GM19351 (cell line): ENCODE data around the gene HOXA5.
A peak's percentile ranks its signal among the peaks of the same experiment; 100 is the strongest.

Experiments used
- ATAC-seq: cut with Tn5 transposase; IDR thresholded peaks from one replicate; pipeline ENCODE4 v1.9.1; 2021; ENCODE audit warnings: mild to moderate bottlenecking, moderate library complexity; ENCODE audit not compliant: unreplicated experiment

The HOXA5 gene

DNA sequence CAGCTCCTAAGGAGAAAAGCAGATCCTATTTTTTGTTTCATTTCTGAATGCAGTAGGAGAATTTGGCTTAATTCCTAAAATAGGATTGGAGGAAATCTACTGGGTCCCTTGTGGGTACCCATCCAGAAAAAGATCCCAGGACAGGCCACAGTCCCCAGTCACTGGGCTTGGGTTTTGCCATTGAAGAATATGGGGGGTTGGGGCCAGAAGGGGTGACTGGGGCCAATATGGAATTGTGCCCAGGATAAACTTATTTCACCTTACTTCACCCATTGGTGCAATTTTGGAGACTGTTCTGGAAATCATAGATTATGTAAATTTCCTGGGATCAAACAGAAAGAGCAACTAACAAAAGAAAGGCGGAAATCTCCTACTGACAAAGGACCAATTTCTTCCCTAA is 5.0 kb downstream of the HOXA5 start:
- no peak for ATAC-seq

DNA sequence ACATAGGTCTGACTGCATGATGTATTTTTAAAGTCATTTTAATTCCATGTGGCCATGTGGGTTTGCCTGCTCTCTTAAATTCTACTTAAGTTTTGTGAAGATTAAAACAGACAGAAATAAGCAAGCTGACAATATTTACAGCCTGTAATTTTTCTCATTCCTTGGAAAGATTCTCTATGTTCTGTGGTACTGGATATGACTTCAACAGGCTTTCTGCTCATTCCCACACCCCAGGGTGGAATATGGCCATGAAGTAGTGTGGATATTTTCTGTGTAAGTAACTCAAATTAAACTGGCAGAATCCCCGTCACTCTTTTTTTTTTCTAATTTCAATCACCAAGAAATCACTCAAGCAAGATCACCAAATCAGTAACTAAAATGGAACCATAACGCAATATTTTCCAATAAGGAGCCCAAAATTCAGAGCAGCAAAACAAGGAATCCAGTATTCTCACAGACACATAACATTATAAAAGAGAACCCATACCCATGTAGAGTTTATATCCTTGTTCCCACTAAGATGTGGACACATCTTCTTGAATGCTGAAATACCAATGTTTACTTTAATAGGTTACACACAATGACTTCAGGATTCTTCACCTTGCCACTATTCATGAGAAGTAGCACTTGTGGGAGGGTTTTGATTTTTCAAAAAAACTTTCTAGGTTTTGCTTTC is 5.7 kb downstream of the HOXA5 start:
- ATAC-seq: no peak

DNA sequence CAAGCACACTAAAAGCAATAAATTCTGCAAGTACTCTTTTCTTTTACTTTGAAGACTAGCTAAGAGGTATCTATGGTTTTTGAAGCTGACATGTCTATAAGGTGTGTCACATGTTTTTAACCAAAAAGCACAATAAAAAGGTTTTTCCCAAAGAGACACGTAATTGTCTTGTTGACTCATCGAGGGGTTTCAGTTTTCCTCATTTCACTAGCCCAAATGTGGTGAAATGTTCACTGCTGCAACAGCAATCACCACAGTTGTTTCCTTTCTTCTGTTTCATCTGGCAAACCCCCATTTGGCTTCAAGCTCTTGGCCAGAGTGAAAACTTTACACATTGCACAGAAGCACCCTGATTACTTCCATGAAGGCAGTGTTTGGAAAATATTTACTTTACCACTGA is 9.1 kb downstream of the HOXA5 start:
- ATAC-seq: no peak

DNA sequence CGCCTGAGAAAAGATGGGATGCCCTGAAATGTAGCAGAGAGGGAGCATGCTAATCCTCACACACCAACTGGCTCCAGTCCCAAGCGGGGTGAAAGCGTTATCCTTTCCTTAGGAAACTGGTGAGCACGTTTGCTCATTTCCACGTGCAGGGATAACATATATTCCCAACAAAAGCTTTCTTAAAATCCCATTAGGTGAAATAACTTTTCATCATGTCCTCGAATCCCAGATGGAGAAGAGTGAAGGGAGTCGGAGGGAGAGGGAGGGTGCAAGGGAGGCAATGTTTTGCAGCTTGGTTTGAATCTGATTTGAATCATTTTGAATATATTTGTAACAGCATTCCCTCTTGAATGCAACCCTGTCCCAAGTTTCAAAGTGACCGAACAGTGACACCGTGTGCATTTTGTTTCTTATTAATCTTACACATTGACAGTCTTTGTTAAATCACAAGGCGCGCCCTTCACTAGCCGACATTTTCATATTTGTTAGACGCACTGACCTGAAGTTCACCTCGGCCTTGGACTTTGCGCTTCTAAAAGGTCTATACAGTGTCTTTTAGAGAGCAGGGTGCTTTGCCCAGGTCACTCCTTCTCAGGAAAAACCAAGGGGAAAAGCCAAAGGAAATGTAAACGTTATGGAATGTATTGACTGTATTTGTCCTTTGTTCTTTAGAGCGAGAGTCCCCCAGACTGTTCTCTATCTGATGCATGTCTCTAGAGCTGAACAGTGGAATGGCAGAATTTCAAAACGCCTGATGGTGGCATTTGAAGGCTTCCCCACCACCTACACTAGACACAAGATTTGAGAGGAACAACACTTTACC is 9.9 kb downstream of the HOXA5 start:
- ATAC-seq: no peak

DNA sequence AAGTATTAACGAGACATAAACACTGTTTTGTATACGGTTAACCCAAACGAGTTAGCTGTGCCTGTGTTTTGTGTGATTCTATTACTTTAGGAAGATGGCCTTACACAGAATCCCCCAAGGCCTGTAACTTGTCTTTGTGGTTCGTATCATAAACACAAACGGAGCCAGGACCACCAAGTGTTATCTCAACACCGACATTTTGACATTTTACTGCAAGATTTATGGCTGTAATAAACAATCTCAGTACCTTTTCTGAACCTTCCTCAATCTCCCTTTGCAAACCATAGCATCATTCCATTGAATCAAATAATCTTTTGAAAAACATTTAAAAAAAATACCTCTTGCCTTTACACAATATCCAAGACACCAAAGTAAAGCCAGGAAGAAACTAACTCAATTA is 10.5 kb downstream of the HOXA5 start:
- ATAC-seq: no peak

DNA sequence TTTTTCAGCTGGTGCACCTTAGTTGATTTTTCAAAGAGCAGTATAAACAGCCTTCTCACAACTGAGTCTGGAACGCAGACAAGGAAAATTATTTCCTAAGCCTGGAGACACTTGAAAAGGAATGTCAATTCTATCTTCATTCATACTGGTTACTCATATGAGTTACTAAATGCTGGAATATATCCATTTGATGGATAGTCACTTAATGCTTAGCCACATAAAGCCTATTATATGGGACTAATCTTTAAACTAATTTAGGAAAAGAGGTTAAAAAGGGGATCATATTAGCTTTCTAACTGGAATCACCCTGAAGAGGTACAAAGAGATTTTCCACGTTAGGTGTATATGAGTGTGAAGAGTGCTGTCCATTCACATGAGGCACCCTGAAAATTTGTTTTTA is 11.3 kb downstream of the HOXA5 start:
- ATAC-seq: no peak

DNA sequence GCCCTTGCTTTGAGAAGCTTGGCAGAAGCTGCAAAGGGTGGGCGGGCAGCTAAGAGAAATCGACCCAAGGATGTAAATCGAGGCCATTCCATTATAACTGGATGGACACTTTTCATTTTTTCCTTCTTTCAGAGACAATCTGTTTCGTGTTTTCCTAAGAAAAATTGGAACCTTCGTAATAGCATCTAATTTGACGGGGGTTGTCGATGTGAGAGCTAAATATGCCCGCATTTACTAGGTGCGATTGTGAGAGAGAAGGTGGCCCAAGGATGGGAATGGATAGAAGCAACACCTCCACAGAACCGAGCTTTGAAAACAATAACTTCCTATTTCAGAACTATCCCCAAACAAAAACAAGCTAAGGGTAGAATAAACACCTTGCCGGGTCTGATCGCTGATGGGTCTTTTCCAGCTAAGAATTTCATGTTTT is 12.1 kb downstream of the HOXA5 start:
- no peak for ATAC-seq

DNA sequence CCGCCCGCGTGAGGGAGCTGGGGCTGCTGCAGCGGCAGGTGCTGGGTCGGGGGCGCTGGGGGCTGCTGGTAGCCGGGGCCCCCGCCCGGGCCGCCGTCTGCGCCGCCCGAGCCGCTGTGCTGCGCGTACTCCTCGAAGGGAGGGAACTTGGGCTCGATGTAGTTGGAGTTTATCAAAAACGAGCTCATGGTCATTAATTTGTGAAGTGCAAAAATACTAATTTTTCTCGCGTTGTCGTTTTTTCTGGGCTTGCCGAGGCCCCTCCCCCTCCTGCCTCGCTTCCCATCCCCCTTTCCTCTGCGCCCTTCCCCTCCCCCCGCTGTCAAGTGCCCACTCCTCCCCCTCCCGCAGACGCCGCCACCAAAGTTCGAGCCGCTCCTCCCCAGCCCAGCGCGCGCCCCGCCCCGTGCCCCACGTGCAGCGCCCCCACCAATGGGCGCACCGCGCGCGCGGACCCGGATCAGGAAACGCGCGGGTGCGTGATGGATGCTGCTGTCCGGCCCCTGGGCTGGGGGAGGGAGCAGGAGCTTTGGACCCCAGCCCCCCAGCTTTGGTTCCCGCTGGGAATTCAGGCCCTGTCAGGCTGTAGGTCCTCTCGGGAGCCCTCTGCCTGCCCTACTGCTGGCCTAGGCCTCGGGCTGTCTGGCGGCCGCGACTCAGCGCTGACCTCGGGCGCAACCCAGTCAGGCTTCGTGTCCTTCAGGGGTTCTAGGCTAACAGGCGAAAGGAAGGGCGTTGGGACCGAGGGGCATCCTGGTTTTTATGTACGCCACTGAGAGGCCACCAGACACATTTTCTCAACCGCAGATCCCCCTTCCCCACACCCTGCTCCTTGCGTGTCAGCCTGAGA is 12.7 kb downstream of the HOXA5 start, which contains the start of gene HOXA4:
Gene HOXA4 (minus strand): TSS at position 218 of the 850 bp plus-strand sequence. CDS start 24 bp downstream, at position 194.
- ATAC-seq: peak; percentile 67

DNA sequence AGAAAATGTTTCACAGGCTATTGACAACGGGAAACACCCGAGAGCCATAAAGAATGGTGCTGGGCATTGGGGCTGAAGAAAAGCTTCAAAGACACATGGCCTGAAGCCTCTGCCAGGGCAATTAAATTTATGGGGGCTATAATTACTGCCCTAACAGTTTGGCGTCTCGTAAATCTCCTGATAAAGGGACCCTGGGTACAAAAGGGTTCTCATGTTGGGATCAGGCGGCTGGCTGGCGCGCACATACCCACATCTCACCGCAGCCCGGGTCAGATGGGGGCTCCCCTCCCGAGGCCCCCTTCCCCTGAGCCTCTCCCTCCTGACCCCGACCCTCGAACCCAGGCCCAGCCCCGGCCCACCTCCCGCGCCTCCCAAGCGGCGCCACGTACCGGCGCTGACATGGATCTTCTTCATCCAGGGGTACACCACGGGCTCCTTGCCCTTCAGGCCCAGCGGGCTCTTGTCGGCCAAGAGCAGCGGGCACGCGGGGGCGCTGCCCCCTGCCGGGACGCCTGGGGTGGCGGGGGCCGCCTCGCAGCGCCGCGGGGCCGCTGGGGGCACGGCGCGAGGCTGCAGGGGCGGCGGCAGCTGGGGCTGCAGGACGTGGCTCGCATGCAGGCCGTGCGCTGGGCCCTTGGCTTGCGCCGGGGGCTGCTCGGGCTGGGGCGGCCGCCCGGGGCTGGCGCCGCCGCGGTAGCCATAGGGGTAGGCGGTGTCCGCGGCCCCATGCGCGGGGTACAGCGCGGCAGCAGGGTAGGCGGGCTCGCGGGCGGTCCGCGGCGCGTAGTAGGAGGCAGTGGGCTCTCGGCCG is 13.5 kb downstream of the HOXA5 start:
- no peak for ATAC-seq

DNA sequence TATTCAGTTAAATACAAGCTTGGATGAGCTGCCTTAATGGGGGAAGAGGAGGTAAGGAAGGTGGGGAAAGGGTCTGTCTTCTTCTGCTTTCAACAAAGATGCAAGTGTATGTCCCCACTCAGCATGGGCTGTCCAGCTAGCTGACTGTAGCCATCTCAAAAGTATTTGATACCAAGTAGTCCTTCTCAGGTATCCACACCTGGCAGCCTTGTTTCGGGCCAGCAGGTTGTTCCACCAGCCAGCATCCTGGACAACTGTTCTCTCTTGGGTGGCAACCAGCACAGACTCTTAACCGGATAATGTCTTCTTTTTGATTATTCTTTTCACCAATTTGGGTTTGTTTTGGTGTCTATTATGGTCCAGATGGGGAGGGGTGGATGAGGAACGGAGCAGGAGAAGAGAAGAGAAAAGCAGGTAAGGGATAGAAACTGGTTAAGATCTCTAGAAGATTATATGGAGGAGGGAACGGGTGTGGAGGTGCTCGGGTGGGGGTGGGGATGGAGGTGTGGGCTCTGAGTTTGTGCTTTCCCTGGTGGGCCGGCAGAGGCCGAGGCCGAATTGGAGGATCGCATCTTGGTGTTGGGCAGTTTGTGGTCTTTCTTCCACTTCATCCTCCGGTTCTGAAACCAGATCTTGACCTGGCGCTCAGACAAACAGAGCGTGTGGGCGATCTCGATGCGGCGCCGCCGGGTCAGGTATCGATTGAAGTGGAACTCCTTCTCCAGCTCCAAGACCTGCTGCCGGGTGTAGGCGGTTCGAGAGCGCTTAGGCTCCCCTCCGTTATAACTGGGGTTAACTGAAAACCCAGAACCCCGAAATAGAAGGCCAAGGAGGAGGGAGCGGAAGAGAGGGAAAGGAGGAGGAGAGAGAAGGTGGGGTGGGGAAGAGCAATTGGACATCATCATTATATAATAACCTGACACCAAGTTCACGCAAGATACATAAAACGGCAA is 14.4 kb downstream of the HOXA5 start:
- ATAC-seq: no peak

DNA sequence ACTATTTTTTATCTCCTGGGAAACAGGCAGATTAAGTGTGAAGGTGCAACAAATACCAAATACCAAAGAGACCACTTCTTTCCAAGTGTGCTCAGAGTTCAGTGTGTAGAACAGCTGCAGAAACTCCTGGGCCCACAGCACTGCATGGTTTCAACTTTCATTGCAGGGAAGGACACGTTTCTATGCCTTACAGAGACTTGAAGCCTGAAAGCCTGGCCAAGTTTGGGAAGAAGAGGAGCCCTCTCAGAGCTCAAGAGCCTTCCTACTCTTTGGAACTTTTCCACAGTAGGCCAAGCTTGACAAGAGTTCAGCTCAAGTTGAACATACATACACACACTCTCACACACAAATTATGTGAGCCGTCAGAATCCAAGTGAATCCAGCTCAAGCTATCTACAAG is 15.4 kb downstream of the HOXA5 start:
- no peak for ATAC-seq

DNA sequence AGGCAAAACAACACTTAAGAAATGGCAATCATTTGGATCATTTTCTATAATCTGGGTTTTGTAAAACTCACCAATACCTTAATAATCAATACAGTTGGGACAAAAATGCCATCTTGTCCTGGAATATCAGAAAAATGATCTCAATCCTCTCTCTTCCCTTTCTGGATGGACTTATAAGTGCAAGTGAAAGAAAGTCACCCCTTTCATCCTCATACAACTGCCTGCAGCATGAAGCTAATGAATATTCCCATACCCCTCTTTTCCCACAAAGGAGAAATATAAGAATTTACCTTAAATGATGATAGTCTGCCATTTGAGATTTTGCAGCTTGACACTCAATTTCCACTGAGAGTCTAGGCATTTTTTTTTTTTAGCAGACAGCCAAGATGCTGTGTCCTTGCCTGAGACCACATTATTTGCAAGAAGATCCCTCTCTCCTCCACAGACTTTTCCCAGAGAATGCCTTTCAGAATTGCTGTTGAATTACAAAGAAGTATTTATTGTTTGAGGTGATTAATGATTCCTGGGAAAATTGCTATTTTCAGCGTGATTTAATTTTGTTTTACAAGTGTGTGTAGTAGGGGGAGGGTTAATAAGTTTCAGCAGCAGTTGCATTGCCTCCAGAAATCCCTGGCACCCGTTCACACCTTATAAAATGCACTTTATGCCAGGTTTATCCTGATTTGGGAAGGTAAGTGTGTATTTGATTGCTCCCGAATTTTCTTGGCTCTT is 16.7 kb downstream of the HOXA5 start:
- ATAC-seq: no peak

DNA sequence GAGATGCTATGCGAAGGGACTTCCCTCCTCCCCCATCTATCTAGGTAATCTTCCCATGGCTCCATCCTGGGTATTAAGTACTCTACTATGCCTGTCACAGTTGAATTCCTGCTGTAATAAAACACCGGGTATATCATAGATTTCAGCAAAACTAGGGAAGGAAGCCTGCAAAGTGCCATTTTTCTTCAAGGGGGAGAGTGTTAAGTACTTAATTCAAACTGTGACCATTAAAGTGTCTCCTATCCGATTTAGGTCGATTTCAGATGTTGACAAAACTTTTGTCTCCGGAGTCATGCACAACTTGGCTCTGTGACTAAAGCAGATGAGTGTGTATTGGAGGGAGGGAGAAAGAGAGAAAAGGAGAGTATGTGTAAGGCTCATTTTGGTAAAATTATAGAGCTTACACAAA is 17.5 kb downstream of the HOXA5 start:
- no peak for ATAC-seq

DNA sequence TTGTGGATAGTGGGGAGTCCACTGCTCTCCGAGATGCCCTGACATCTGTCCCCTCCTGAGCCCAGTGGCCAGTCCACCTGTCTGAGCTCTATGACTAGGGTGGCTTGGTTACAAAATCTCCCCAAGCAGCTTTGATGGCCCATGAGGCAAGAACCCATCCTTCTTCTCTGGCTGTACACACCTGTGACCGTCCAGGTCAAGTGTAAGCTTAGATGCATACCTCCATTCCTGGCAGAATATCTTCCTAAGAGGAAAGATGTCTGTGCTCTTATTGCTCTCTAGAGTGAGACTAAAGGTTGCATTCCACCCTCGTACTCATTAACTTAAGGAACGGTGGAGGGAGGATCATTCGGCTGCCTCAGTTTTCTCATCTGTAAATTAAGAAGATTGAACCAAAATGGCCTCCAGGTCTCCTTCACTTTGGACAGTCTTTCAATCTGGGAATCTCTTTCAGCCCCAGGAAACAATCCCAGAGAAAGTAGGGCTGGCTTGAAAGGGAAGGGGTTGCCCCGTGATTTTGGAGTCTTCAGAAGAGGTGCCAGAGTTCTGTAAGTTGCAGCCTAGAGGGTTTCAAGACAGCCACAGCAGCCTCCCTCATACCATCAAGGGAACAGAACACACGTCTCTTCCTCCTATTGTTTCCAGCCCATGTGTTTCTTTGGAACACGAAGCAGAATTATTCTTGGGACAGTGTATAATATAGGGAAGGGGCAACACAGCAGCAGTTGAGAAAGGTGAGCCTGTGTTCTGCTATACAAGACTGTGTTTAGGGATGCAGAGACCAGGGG is 18.4 kb downstream of the HOXA5 start:
- no peak for ATAC-seq

DNA sequence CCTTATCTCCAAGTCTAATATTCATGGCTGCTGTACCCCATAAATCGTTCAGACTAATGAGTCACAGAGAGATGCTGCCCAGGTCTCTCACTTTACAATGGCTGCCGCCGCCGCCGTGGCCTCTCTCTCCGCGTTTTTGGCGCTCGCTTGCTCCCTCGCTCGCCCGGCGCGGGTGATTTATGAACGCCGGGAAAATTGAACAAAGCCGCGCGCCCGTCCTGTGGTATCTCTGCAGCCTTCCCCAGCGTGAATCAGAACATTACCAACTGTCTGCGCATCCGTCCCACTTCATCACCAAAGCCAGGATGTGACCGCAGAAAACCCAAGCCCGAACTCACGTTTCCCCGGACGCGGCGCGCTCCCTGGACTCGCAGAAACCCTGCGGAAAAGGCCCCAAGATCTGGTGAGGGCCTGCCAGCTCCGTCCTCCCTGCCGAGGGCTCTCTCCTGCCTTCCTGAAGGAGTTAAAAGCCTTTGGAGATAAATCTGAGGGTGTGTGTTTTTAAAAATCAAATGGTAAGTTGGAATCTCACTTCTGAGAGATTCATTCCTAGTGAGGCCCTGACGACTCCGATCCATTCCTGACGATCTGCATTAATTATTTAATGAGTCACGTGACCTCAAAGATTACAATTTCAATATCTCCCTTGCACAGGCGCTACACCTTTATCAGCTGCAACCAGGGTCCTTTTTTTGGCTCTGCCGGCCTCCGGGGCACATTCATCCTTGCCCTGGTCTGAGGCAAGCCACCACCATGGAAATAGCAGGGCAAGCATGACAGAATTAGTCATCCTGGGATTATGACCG is 19.2 kb downstream of the HOXA5 start:
- ATAC-seq: no peak

DNA sequence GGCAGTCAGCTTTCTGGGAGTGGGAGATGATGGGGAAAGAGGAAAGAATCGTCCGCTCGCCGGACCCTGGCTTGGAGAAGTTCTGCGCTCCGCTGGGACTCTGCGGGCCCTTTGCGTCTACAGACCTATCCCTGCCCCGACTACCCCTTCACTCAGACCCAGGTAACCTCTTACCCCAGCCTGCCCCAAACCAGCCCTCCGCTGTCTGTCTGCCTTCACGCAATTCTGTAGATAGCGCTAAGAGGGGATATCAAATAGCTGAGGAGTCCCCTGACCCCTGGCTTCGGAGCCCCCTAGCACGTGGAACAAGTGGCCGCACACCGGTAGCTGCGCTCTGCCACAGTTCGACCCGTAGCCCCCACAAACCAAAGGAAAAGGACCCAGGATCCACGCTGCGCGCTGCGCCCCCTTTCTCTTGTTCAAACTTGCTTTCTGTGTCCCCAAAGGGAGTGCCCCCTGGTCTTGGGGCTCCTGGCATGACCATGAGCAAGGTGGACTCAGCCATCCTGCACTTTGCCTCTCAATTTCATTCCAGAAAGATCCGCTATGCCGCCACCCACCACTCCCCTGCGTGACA is 19.9 kb downstream of the HOXA5 start:
- no peak for ATAC-seq

DNA sequence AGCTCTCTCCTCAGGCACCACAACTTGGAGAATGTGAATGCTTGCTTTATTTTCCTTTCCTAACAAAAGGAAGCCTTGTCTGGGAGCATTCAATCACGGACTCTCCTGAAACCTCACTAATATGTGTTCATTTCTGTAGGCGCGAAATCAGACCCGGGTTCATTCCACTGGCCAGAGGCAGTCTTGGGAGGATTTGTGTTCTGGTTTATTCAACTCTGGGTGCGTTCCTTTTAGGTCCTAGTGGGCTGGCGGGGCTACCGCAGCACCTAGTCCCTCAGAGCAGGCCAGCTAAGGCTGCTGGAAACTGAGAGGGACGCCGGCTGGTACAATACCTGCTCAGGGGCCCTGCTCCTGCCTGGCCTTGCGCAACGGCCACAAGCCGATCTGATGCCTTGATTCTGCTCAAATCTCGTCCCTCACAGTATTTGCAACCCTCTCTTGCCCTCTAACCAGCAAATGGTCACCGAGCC is 20.4 kb downstream of the HOXA5 start:
- no peak for ATAC-seq
